Testis (tissue), 2 donors: ENCODE data around the gene RPS2.

Experiments
- CTCF ChIP-seq, 3 experiments: fragments of 450-650 bp in 2 of 3; fragments of 200-600 bp in 1 of 3; sonication (generic) in 1 of 3; IDR thresholded peaks; one replicate each; pipeline ENCODE4 v1.5.1; 2016 to 2019; ENCODE audit warnings: antibody characterized with exemption in 3 of 3, mild to moderate bottlenecking in 2 of 3, moderate library complexity in 1 of 3
- POLR2A ChIP-seq: fragments of 450-650 bp; IDR thresholded peaks from one replicate; pipeline ENCODE4 v1.6.1; 2017; ENCODE audit warnings: antibody characterized with exemption, mild to moderate bottlenecking, moderate library complexity

- peak; percentile 62 to 75 (median 65) for TF ChIP-seq CTCF (IDR thresholded peaks at IDR 0.05)
- TF ChIP-seq POLR2A: peak; percentile 51
These were observed 5.2 kb downstream of the RPS2 start, which contains the start of gene NDUFB10 for GRCh38 chr16:1959269-1960039.
